ENCODE results near the gene MAGEC1. TPM values are rescaled to one million over a fixed set of nuclear protein-coding genes. Genes with fewer than 3 reads are reported as not detected.
"Not testable (repeated sequence)": the region's sequence is repeated elsewhere in the genome, so short reads cannot be mapped to it uniquely, and the experiment has no call there.

The MAGEC1 gene
- total RNA-seq, 1 experiment from 2014 or later, result not detected

DNA sequence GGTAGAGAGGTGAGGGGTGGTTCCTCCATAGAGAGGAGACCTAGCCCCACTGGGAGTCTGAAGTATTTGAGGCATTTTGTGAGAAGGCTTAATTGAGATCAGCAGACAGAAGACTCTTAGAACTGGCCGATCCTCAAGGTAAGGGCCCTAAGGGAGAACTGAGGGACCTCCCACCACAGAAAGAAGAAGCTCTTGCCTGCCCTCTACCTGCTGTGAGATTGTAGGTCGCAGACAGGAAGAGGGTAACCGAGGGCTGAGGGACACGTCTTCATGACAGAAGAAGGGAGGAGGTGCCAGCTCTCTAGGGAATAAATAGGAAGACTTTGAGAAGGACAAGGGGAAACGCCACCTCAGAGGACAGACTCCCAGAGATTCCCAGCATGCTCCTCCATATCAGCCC is 24.1 kb upstream of the MAGEC1 start:
- Histone ChIP-seq H3F3A (ENCODE audit: low read length, unreplicated experiment) (no peaks in the 10 kb centered on the region), H2AFZ (ENCODE audit: low read length) (no peak overlapping the region), H3K4me2 (ENCODE audit: low read length) (no peak overlapping the region), H3K9ac (ENCODE audit: low read length) (no peak overlapping the region), H4K20me1 (ENCODE audit: low read length) (no peaks in the 10 kb centered on the region), H3K4me3 (ENCODE audit: low read length) (no peak overlapping the region), H3K27me3 (ENCODE audit: low read length) (no peaks in the 10 kb centered on the region), H3K9me3 (ENCODE audit: low read length) (no peaks in the 10 kb centered on the region), H3K36me3 (ENCODE audit: low read depth, low read length) (no peaks in the 10 kb centered on the region), H3K79me2 (ENCODE audit: low read length) (no peaks in the 10 kb centered on the region), H3K27ac (ENCODE audit: low read length) (no peak overlapping the region), H3K9me2 (replicated peaks; ENCODE audit: low read length) (no peaks in the 10 kb centered on the region), H3K4me1 (ENCODE audit: insufficient read depth, low read length) (no peaks in the 10 kb centered on the region)
- peak; percentile 32 for DNase-seq
- TF ChIP-seq, protein P1, sequence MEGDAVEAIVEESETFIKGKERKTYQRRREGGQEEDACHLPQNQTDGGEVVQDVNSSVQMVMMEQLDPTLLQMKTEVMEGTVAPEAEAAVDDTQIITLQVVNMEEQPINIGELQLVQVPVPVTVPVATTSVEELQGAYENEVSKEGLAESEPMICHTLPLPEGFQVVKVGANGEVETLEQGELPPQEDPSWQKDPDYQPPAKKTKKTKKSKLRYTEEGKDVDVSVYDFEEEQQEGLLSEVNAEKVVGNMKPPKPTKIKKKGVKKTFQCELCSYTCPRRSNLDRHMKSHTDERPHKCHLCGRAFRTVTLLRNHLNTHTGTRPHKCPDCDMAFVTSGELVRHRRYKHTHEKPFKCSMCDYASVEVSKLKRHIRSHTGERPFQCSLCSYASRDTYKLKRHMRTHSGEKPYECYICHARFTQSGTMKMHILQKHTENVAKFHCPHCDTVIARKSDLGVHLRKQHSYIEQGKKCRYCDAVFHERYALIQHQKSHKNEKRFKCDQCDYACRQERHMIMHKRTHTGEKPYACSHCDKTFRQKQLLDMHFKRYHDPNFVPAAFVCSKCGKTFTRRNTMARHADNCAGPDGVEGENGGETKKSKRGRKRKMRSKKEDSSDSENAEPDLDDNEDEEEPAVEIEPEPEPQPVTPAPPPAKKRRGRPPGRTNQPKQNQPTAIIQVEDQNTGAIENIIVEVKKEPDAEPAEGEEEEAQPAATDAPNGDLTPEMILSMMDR (conservative IDR thresholded peaks at IDR 0.05; ENCODE audit: low read depth, low read length), result peak; percentile 20; the same call in 1 of the 2 replicates
- no peak for TF ChIP-seq EZH2phosphoT487 (IDR thresholded peaks at IDR 0.05; ENCODE audit: borderline replicate concordance, low read length)
- no TSS peak for BruUV-seq (replicated peaks)
- CTCF ChIA-PET, result no interaction called here
- POLR2A ChIA-PET (ENCODE audit: unreplicated experiment), result no interaction called here
- no peak for ATAC-seq
- intact Hi-C loops (cut with micrococcal nuclease), result no loop called here

DNA sequence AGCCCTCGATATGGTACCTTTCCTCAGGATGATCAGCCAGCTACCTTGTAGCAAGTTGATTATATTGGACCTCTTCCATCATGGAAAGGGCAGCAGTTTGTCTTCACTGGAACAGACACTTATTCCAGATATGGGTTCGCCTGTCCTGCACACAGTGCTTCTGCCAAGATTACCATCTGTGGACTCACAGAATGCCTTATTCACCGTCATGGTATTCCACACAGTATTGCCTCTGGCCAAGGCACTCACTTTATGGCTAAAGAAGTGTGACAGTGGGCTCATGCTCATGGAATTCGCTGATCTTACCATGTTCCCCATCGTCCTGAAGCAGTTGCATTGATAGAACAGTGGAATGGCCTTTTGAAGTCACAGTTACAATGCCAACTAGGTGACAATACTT is 14.9 kb upstream of the MAGEC1 start:
- H2AFZ ChIP-seq (ENCODE audit: low read length); H3K4me2 ChIP-seq (ENCODE audit: low read length); H3K36me3 ChIP-seq (ENCODE audit: low read depth, low read length); H3K4me3 ChIP-seq (ENCODE audit: low read length); POLR2A ChIA-PET (ENCODE audit: unreplicated experiment); H3F3A ChIP-seq (ENCODE audit: low read length, unreplicated experiment); H3K9me2 ChIP-seq (replicated peaks; ENCODE audit: low read length); H4K20me1 ChIP-seq (ENCODE audit: low read length); H3K9me3 ChIP-seq (ENCODE audit: low read length); H3K4me1 ChIP-seq (ENCODE audit: insufficient read depth, low read length); intact Hi-C loops (cut with micrococcal nuclease); BruUV-seq (replicated peaks); H3K27me3 ChIP-seq (ENCODE audit: low read length); CTCF ChIA-PET; H3K79me2 ChIP-seq (ENCODE audit: low read length); H3K9ac ChIP-seq (ENCODE audit: low read length); H3K27ac ChIP-seq (ENCODE audit: low read length); ATAC-seq: not testable (repeated sequence)
- DNase-seq, result peak; percentile 3

DNA sequence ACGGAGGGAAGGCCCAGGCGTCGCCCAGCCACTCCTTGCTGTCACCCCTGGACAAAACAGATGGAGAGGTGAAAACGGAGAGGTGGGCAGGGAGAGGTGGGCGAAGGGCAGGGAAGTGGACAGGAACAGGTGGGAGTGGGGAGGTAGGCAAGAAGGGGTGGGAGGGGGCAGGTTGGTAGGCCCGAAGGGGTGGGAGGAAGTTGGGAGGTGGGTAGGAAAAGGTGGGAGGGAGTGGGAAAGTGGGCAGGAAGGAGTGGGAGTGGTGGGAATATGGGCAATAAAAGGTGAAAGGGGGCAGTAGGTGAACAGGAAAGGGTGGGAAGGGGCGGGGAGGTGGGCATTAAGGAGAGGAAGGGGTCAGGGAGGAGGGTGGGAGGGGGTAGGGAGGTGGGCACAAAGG is 9.0 kb upstream of the MAGEC1 start:
- no peak overlapping the region for H2AFZ ChIP-seq (ENCODE audit: low read length)
- no TSS peak for BruUV-seq (replicated peaks)
- intact Hi-C loops (cut with micrococcal nuclease), result no loop called here

More for the DNA sequence above, 9.0 kb upstream of the MAGEC1 start:
- no peak overlapping the region for H3K9ac ChIP-seq (ENCODE audit: low read length)
- H3K9me2 ChIP-seq (replicated peaks; ENCODE audit: low read length), result no peaks in the 10 kb centered on the region
- H3K4me1 ChIP-seq (ENCODE audit: insufficient read depth, low read length), result no peaks in the 10 kb centered on the region
- H3F3A ChIP-seq (ENCODE audit: low read length, unreplicated experiment), result no peaks in the 10 kb centered on the region
- no peaks in the 10 kb centered on the region for H4K20me1 ChIP-seq (ENCODE audit: low read length)
- ATAC-seq (no peak), DNase-seq (no peak)
- no peak overlapping the region for H3K4me3 ChIP-seq (ENCODE audit: low read length)
- no peaks in the 10 kb centered on the region for H3K27me3 ChIP-seq (ENCODE audit: low read length)
- H3K27ac ChIP-seq (ENCODE audit: low read length), result no peak overlapping the region
- H3K4me2 ChIP-seq (ENCODE audit: low read length), result no peak overlapping the region
- CTCF ChIA-PET, result no interaction called here
- no peaks in the 10 kb centered on the region for H3K79me2 ChIP-seq (ENCODE audit: low read length)
- no peaks in the 10 kb centered on the region for H3K36me3 ChIP-seq (ENCODE audit: low read depth, low read length)
- no peaks in the 10 kb centered on the region for H3K9me3 ChIP-seq (ENCODE audit: low read length)
- POLR2A ChIA-PET (ENCODE audit: unreplicated experiment), result no interaction called here
- TF ChIP-seq EZH2phosphoT487 (IDR thresholded peaks at IDR 0.05; ENCODE audit: borderline replicate concordance, low read length), result no peak
- TF ChIP-seq, protein P1 (conservative IDR thresholded peaks at IDR 0.05; ENCODE audit: low read depth, low read length), result no peak
- TF ChIP-seq EZH2 (IDR thresholded peaks at IDR 0.05; ENCODE audit: low read length, unreplicated experiment), result no peak
